Esophagus mucosa (tissue), 1 donor: ENCODE results near the gene KANSL1. TPM values are rescaled to one million over a fixed set of nuclear protein-coding genes. Genes with fewer than 3 reads are reported as not detected.
"Not testable (repeated sequence)": the region's sequence is repeated elsewhere in the genome, so short reads cannot be mapped to it uniquely, and the experiment has no call there.

ENCODE experiments used
- ATAC-seq: fragments of 200-7000 bp; cut with Tn5 transposase; one replicate; pipeline ENCODE4 v1.9.1; 2020
- total RNA-seq: library from RNA; stranded (reverse); gene quantifications from one replicate; pipeline ENCODE4 v1.2.4, GENCODE V29; 2023
- donor health status: DM: yes; HTN: yes; CAD: no.

KANSL1 gene
- total RNA-seq, result 56.2 TPM

DNA sequence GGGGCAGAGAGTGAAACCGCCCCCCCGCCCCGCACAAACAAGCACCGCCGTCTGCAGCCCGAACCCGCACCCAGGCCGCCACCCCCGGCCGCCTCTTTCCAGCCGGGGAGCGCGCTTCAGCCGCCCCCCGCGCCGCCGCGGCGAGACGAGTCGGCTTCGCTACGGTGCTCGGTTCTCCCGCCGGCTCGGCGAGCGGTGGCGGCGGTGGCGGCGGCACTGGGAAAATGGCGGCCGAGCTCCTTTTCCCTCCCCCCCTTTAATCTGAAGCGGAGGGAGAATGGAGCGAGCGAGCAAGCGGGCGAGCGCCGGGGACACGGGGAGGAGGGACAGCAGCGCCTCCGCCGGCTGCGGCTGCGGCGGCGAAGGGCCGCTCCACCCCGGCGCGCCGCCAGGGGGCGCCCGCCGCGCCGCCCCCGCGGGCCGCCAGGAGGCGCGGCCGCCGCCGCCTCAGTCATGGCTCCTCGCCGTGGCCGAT lies at the start of gene KANSL1:
TSS of gene KANSL1 (minus strand) at position 279 of the 475 bp plus-strand sequence. CDS start 21,286 bp downstream, outside the sequence.
- ATAC-seq, result peak; percentile 78

GRCh38 chr17:46231359-46231758 lies 38.1 kb upstream of the KANSL1 start:
- ATAC-seq, result not testable (repeated sequence)

- ATAC-seq, result peak; percentile 97
These were observed 32.1 kb upstream of the KANSL1 start for GRCh38 chr17:46225274-46225794.

DNA sequence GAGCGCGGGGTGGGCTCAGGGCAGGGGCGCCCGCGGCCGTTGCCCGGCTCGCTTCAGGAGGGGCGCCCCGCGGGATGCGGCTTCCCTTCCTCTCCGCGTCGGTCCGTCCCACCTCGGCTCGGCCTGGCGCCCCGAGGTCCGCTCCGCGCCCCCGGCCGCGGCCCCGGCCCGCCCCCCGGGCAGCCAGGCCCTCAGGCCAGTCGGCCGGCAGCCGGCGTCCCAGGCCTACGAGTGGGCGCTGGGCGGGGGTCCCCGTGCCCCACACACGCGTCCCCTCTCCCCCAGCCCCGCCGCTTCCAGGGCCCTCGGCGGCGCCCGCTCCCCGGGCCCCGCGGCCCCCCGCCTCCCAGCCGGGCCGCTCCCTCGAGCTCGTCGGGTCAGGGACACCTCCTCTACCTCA lies 31.6 kb upstream of the KANSL1 start:
- peak; percentile 12 for ATAC-seq

- ATAC-seq, result peak; percentile 86
These were observed 29.8 kb upstream of the KANSL1 start for GRCh38 chr17:46223041-46223440.

GRCh38 chr17:46216682-46217081 lies 23.5 kb upstream of the KANSL1 start:
- no peak for ATAC-seq

GRCh38 chr17:46212634-46213435 lies 19.6 kb upstream of the KANSL1 start:
- peak; percentile 58 for ATAC-seq

GRCh38 chr17:46208997-46209396 lies 15.8 kb upstream of the KANSL1 start:
- no peak for ATAC-seq

- no peak for ATAC-seq
These were observed 12.7 kb upstream of the KANSL1 start for GRCh38 chr17:46205975-46206374.

DNA sequence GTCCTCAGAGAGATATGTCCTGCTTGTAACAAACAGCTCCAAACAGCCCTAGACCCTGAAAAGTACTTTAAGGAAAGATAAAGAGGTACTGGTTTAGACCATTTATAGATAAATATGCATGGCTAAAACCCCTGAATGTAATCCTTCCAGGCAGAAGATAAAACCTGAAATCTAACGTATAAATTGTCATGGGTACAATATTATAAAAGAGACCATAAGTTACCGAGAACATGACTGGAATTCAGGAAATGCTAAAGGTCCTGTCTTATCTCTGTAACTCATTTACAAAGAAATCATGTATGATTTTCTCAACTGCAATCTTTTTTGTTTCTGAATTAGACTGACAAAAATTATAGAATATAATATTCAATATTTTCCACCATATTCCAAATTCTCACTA lies 9.2 kb upstream of the KANSL1 start:
- no peak for ATAC-seq

- no peak for ATAC-seq
These were observed 8.3 kb upstream of the KANSL1 start for GRCh38 chr17:46201491-46201890.

GRCh38 chr17:46200197-46200596 lies 7.0 kb upstream of the KANSL1 start:
- no peak for ATAC-seq

DNA sequence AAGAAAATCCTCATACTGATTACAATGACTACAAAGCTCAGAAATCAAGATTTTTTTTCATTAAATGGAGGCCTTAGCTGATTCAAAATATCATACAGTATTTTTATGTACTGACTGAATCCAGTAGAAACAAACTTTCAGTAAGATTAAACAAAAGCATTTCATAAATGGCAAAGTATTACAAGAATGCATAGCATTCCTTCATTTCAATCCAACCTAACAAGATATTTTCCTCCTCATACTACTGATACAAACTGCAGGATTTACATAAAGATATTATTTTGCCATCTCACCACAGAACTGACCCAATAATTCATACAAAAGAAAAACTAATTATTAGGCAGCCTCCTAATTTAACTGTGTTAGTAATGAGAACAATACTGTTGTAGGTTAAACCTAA lies 6.2 kb upstream of the KANSL1 start:
- ATAC-seq, result no peak

GRCh38 chr17:46198233-46198632 lies 5.0 kb upstream of the KANSL1 start:
- ATAC-seq, result no peak

- ATAC-seq, result no peak
These were observed 4.3 kb upstream of the KANSL1 start for GRCh38 chr17:46197530-46197929.

DNA sequence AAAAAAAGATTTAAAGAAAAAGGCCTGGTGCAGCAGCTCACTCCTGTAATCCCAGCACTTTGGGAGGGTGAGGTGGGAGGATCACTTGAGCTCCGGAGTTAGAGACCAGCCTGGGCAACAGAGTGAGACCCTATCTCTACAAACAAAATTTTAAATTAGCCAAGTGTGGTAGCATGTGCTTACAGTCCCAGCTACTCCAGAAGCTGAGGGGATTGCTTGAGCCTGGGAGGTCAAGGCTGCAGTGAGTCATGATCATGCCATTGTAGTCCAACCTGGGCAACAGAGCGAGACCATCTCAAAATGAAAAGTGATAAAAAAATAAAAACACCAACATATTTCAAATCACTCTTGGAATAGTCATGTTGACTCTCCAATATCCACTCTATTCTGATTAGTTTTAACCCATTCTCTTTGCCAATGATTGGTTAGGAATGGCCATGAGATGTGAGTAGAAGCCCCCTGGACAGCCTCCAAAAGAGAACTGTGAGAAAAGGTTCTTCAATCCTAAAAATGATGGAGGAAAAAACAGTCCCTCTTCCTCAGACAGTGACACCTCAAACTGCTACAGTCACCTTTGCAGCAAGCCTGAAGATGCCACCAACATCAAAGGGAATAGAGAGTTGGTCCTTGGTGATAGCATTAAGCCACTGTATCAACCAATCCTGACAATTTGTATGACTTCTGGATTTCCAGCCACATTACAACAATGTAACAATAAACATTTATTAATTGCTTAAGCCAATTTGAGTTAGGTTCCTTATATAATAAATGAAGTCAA lies 2.9 kb upstream of the KANSL1 start:
- no peak for ATAC-seq

DNA sequence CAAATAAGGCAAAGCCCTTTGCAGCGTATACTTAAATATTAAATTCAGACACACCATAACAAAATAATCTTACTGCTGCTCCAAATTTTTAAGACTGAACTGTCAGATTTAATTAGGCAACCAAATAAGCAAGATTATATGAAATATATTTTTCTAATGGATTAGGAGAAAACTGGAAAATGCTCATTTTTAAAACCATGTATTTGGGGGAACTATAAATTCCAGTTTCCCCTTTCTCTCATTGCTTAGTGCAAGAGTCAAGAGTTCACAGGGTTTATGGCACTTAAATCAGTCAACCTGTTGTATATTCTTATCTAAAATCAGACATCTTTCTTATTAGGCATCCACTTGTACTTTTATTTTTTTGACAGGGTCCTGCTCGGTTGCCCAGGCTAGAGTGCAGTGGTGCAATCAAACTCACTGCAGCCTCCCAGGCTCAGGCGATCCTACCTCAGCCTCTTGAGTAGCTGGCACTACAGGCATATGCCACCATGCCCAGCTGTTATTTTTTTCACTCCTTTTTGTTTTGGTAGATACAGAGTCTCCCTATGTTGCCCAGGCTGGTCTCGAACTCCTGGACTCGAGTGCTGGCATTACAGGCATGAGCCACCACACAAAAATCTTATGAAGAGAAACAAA lies 2.1 kb upstream of the KANSL1 start:
- no peak for ATAC-seq

- ATAC-seq, result no peak
These were observed 1.4 kb upstream of the KANSL1 start for GRCh38 chr17:46194393-46195216.

DNA sequence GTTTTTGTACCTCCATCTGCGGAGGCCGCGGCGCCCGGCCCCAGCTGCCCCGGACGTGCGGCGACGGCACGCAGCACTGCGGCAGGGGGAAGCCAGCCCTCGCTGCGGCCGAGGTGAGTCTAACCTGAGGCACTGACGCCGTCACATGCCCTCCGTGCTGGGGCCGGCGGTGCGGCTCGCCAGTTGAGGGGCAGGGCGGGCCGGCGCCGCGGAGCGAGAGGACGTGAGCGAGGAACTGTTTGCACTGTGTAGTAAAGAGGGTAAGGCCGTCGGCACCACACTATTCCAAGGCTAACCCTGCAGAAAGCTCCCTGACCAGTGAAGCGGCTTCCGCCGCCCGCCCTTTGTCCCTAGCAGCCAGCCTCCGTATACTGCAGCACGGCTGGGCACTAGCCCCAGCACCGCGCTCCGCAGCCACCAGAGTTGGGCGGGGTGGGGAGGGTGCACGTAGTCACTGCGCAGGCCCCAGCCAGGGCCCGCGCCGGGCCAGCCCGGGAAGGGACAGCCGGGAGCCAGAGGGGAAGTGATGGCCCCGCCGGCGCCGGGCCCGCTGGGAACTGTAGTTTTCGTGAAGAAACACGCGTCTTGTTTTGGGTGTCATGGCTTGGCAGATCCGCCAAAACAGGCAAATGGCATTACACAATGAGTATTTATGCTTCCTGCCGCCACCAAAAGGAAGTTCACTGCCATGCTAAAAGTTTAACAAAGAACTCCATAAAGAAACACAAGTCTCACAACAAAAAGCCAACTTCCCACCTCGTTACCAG lies 580 bp upstream of the KANSL1 start:
- ATAC-seq, result peak; percentile 96

DNA sequence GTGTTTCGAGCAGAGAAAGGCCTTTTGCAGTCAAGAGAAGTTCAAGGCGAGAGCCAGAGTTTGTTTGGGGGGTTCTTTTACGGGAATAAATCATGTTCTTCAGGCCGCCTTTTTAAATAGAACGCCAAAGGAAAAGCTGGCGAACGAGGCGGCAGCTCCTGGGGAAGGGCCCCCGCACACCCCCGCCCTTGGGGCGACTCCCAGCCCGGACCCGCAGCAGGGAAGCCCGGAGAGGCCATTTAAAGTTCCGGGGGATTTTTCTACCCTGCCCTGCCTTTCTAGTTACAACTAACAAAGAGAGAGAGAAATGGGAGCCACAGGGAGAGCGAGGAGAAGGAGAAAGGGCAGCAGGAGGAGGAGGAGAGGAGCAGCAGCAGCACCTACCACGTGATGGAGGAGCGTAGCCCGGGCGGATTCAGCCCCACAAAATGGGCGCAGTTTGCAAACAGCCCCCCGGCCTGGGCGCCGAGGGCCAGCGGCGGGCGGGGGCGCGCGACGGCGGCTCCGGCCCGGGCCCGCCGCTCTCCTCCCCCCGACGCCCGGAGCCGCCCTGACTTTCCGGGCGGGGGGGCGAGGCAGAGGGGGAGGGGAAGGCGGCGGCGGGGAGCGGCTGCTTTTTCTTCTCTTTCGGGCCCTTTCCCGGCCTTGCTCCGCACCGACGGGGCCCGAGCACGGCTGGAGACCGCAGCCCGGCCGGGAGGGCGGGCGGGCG lies 634 bp downstream of the KANSL1 start:
- peak; percentile 26 for ATAC-seq

- no peak for ATAC-seq
These were observed 1.1 kb downstream of the KANSL1 start for GRCh38 chr17:46192189-46192438.
